Mesendoderm (in vitro differentiated cells): ENCODE results near the gene CDK14.
A peak's percentile ranks its signal among the peaks of the same experiment; 100 is the strongest.

Experiments
- DNase-seq: peaks from one replicate; pipeline ENCODE4 v3.0.0; 2013
- H2AK5ac ChIP-seq: 2 replicates; pipeline ENCODE4 v1.6.1; 2013; ENCODE audit warnings: low read length, inconsistent platforms
- H2BK120ac ChIP-seq: 2 replicates; pipeline ENCODE4 v1.6.1; 2013; ENCODE audit warnings: low read depth, mild to moderate bottlenecking, low read length, moderate library complexity, mixed read lengths
- H2BK15ac ChIP-seq: replicated peaks from 2 replicates; pipeline ENCODE4 v1.6.1; 2013; ENCODE audit warnings: low read depth, mild to moderate bottlenecking, moderate library complexity
- H2BK5ac ChIP-seq: 2 replicates; pipeline ENCODE4 v1.6.1; 2013; ENCODE audit warnings: low read length, inconsistent platforms
- H3K18ac ChIP-seq: 2 replicates; pipeline ENCODE4 v1.6.1; 2013; ENCODE audit warnings: mild to moderate bottlenecking, low read length, mixed read lengths
- H3K23ac ChIP-seq: one replicate; pipeline ENCODE4 v1.6.1; 2013; ENCODE audit warnings: low read length
- H3K27ac ChIP-seq: 2 replicates; pipeline ENCODE4 v1.5.1; 2013; ENCODE audit warnings: low read depth, mild to moderate bottlenecking, inconsistent platforms, low read length, moderate library complexity
- H3K27me3 ChIP-seq: 2 replicates; pipeline ENCODE4 v1.6.1; 2013; ENCODE audit warnings: low read length, control low read depth, mild to moderate bottlenecking, inconsistent platforms; ENCODE audit not compliant: insufficient read depth, poor library complexity
- H3K36me3 ChIP-seq: 2 replicates; pipeline ENCODE4 v1.6.1; 2013; ENCODE audit warnings: low read length, inconsistent platforms; ENCODE audit not compliant: control insufficient read depth, insufficient read depth
- H3K4ac ChIP-seq: one replicate; pipeline ENCODE4 v1.6.1; 2013; ENCODE audit warnings: low read depth, mild to moderate bottlenecking, low read length, moderate library complexity
- H3K4me1 ChIP-seq: 2 replicates; pipeline ENCODE4 v1.6.1; 2013; ENCODE audit warnings: low read depth, low read length, inconsistent platforms; ENCODE audit not compliant: control insufficient read depth
- H3K4me2 ChIP-seq: 2 replicates; pipeline ENCODE4 v1.6.1; 2013; ENCODE audit warnings: low read length
- H3K4me3 ChIP-seq: 2 replicates; pipeline ENCODE4 v1.5.1; 2013; ENCODE audit warnings: mild to moderate bottlenecking, low read length
- H3K56ac ChIP-seq: one replicate; pipeline ENCODE4 v1.6.1; 2013; ENCODE audit warnings: low read length
- H3K79me1 ChIP-seq: 2 replicates; pipeline ENCODE4 v1.6.1; 2013; ENCODE audit warnings: low read length, inconsistent platforms
- H3K79me2 ChIP-seq: 2 replicates; pipeline ENCODE4 v1.6.1; 2013; ENCODE audit warnings: mild to moderate bottlenecking, low read length; ENCODE audit not compliant: control insufficient read depth, insufficient read depth
- H3K9ac ChIP-seq: 2 replicates; pipeline ENCODE4 v1.6.1; 2013; ENCODE audit warnings: low read length, inconsistent platforms
- H4K5ac ChIP-seq: one replicate; pipeline ENCODE4 v1.6.1; 2013; ENCODE audit warnings: low read length
- H4K8ac ChIP-seq: one replicate; pipeline ENCODE4 v1.6.1; 2013; ENCODE audit warnings: low read depth, mild to moderate bottlenecking, control low read depth, low read length, moderate library complexity
- WGBS: extraction: QIAGEN DNeasy Blood & Tissue Kit; methylation state at CpG from one replicate; pipeline ENCODE4 v1.1.7; 2013; ENCODE audit warnings: low lambda C conversion rate, missing lambda C conversion rate; ENCODE audit not compliant: insufficient coverage; ENCODE audit errors: extremely low coverage; 5-methylcytosine and 5-hydroxymethylcytosine counted together

CDK14 gene

GRCh38 chr7:90681336-90682022, 85.4 kb downstream of the CDK14 start:
- WGBS, result no CpG with 5 or more reads among the region's 2 CpGs
- DNase-seq, result no peak
- peaks cover 3% of the 10 kb centered on the region for H3K79me1 ChIP-seq

GRCh38 chr7:90686146-90686545, 90.0 kb downstream of the CDK14 start:
- Histone ChIP-seq H2BK15ac (no peak overlapping the region), H3K4me2 (no peak overlapping the region), H3K56ac (no peak overlapping the region), H3K23ac (no peak overlapping the region), H3K4me3 (no peak overlapping the region), H3K18ac (no peak overlapping the region), H2BK120ac (no peak overlapping the region), H3K27me3 (no peaks in the 10 kb centered on the region), H4K5ac (no peak overlapping the region), H3K79me1 (peaks cover 3% of the 10 kb centered on the region), H4K8ac (no peak overlapping the region), H3K27ac (no peak overlapping the region), H3K4ac (no peak overlapping the region), H3K36me3 (no peaks in the 10 kb centered on the region), H2AK5ac (no peak overlapping the region), H3K9ac (no peak overlapping the region), H2BK5ac (no peak overlapping the region), H3K79me2 (no peaks in the 10 kb centered on the region), H3K4me1 (no peaks in the 10 kb centered on the region)
- WGBS, result no CpG with 5 or more reads among the region's 2 CpGs
- no peak for DNase-seq

More at GRCh38 chr7:90681336-90682022, 85.4 kb downstream of the CDK14 start:
- H2AK5ac ChIP-seq, result no peak overlapping the region
- no peaks in the 10 kb centered on the region for H3K36me3 ChIP-seq
- H3K27ac ChIP-seq, result no peak overlapping the region
- no peak overlapping the region for H3K18ac ChIP-seq
- no peak overlapping the region for H3K23ac ChIP-seq
- H2BK5ac ChIP-seq, result no peak overlapping the region
- H4K5ac ChIP-seq, result no peak overlapping the region
- no peak overlapping the region for H2BK120ac ChIP-seq
- H3K4me1 ChIP-seq, result peaks cover 4% of the 10 kb centered on the region
- no peak overlapping the region for H3K4me3 ChIP-seq
- H4K8ac ChIP-seq, result no peak overlapping the region
- H3K27me3 ChIP-seq, result no peaks in the 10 kb centered on the region
- H2BK15ac ChIP-seq, result no peak overlapping the region
- no peak overlapping the region for H3K9ac ChIP-seq
- no peaks in the 10 kb centered on the region for H3K79me2 ChIP-seq
- H3K56ac ChIP-seq, result no peak overlapping the region
- H3K4me2 ChIP-seq, result no peak overlapping the region
- no peak overlapping the region for H3K4ac ChIP-seq

- Histone ChIP-seq H3K27me3 (no peaks in the 10 kb centered on the region), H3K23ac (no peak overlapping the region), H3K36me3 (no peaks in the 10 kb centered on the region), H3K18ac (peak overlapping the region; percentile 41), H2BK15ac (no peak overlapping the region), H4K8ac (no peak overlapping the region), H3K4me2 (no peak overlapping the region), H2BK5ac (no peak overlapping the region), H3K9ac (no peak overlapping the region), H3K56ac (no peak overlapping the region), H4K5ac (no peak overlapping the region), H2AK5ac (no peak overlapping the region), H3K4me3 (no peak overlapping the region), H3K79me1 (peaks cover 5% of the 10 kb centered on the region), H2BK120ac (no peak overlapping the region), H3K4ac (no peak overlapping the region), H3K4me1 (no peaks in the 10 kb centered on the region), H3K27ac (no peak overlapping the region), H3K79me2 (no peaks in the 10 kb centered on the region)
- whole genome bisulfite sequencing, result no CpG with 5 or more reads among the region's 1 CpG
- no peak for DNase-seq
These were observed 92.7 kb downstream of the CDK14 start for GRCh38 chr7:90688810-90689209.

- H4K5ac ChIP-seq, result no peak overlapping the region
- WGBS, result no CpG with 5 or more reads among the region's 1 CpG
- H2BK120ac ChIP-seq, result no peak overlapping the region
- no peak overlapping the region for H2AK5ac ChIP-seq
- no peak overlapping the region for H2BK5ac ChIP-seq
- DNase-seq, result no peak
- no peak overlapping the region for H3K56ac ChIP-seq
- peaks cover 7% of the 10 kb centered on the region for H3K79me1 ChIP-seq
- no peak overlapping the region for H3K4me3 ChIP-seq
- H3K27ac ChIP-seq, result no peak overlapping the region
- no peaks in the 10 kb centered on the region for H3K79me2 ChIP-seq
- H3K9ac ChIP-seq, result no peak overlapping the region
- H3K27me3 ChIP-seq, result no peaks in the 10 kb centered on the region
- H3K4me1 ChIP-seq, result no peaks in the 10 kb centered on the region
- H3K18ac ChIP-seq, result no peak overlapping the region
- H3K4me2 ChIP-seq, result no peak overlapping the region
- no peaks in the 10 kb centered on the region for H3K36me3 ChIP-seq
- H3K4ac ChIP-seq, result no peak overlapping the region
- no peak overlapping the region for H4K8ac ChIP-seq
- H2BK15ac ChIP-seq, result no peak overlapping the region
- H3K23ac ChIP-seq, result no peak overlapping the region
These were observed 93.1 kb downstream of the CDK14 start for GRCh38 chr7:90689260-90689659.

- Histone ChIP-seq H2AK5ac (no peak overlapping the region), H3K23ac (no peak overlapping the region), H3K18ac (no peak overlapping the region), H3K27me3 (no peaks in the 10 kb centered on the region), H4K8ac (no peak overlapping the region), H3K56ac (no peak overlapping the region), H2BK15ac (no peak overlapping the region), H2BK5ac (no peak overlapping the region), H3K9ac (no peak overlapping the region), H3K79me1 (peaks cover 5% of the 10 kb centered on the region), H3K4me1 (no peaks in the 10 kb centered on the region), H3K27ac (no peak overlapping the region), H3K4me3 (no peak overlapping the region), H3K4me2 (no peak overlapping the region), H2BK120ac (no peak overlapping the region), H3K36me3 (no peaks in the 10 kb centered on the region), H3K4ac (no peak overlapping the region), H3K79me2 (no peaks in the 10 kb centered on the region), H4K5ac (no peak overlapping the region)
- DNase-seq, result no peak
- no CpG with 5 or more reads among the region's 3 CpGs for WGBS
These were observed 94.2 kb downstream of the CDK14 start for GRCh38 chr7:90690159-90690858.
